ENCODE measurements around the gene PSMB9. TPM values are rescaled to one million over a fixed set of nuclear protein-coding genes. Genes with fewer than 3 reads are reported as not detected.
A peak's percentile ranks its signal among the peaks of the same experiment; 100 is the strongest.

The PSMB9 gene
- total and polyA plus RNA-seq, 9 of the 15 experiments (the other 6 are each of a cell fraction or from before 2014, with no cell fraction given), result 1.1 to 3.7 (median 2.4) TPM

- TF ChIP-seq ZNF830 (CRISPR knock-in tag; IDR thresholded peaks at IDR 0.05) (no peak), HDGF (IDR thresholded peaks at IDR 0.05) (no peak), RBM25 (IDR thresholded peaks at IDR 0.05; ENCODE audit: low read depth, low read length, severe bottlenecking) (no peak), MCM2 (IDR thresholded peaks at IDR 0.05; ENCODE audit: low read depth) (no peak), ZNF3 (CRISPR knock-in tag; IDR thresholded peaks at IDR 0.05) (no peak), BCL6 (CRISPR knock-in tag; IDR thresholded peaks at IDR 0.05) (no peak), ZNF124 (CRISPR knock-in tag; IDR thresholded peaks at IDR 0.05) (no peak), ID3 (CRISPR knock-in tag; IDR thresholded peaks at IDR 0.05) (no peak), ID3 (tag; IDR thresholded peaks at IDR 0.05) (0 out of 2 replicates have a peak, but pooled peaks have one; percentile 45), TAF7 (tag; IDR thresholded peaks at IDR 0.05) (peak; percentile 46; the same call in 1 of the 2 replicates), NUFIP1 (IDR thresholded peaks at IDR 0.05; ENCODE audit: partially characterized antibody) (no peak), ZBTB5 (IDR thresholded peaks at IDR 0.05) (no peak), ZNF143 (CRISPR knock-in tag; IDR thresholded peaks at IDR 0.05) (no peak), ZEB2 (IDR thresholded peaks at IDR 0.05) (no peak; the same call in 1 of the 2 replicates), BHLHE40 (IDR thresholded peaks at IDR 0.05; ENCODE audit: low read length) (peak; percentile 28; the same call in 1 of the 2 replicates), NR4A1 (CRISPR knock-in tag; IDR thresholded peaks at IDR 0.05) (no peak), NR4A1 (tag; IDR thresholded peaks at IDR 0.05) (no peak), L3MBTL2 (IDR thresholded peaks at IDR 0.05) (no peak; the same call in 1 of the 2 replicates), TCF3 (CRISPR knock-in tag; IDR thresholded peaks at IDR 0.05) (peak; percentile 9), TBP (optimal IDR thresholded peaks at IDR 0.05; ENCODE audit: low read depth, low read length) (peak; percentile 63), CREBBP (IDR thresholded peaks at IDR 0.05; ENCODE audit: low read depth, low read length) (no peak), CBFA2T2 (conservative IDR thresholded peaks at IDR 0.05) (no peak), HDAC6 (IDR thresholded peaks at IDR 0.05; ENCODE audit: low read depth, low read length) (no peak), ZNF217 (CRISPR knock-in tag; IDR thresholded peaks at IDR 0.05) (no peak), E2F1 (CRISPR knock-in tag; IDR thresholded peaks at IDR 0.05) (no peak; the same call in 1 of the 2 replicates), U2AF1 (optimal IDR thresholded peaks at IDR 0.05; ENCODE audit: low read depth, low read length) (no peak), BRF1 (IDR thresholded peaks at IDR 0.05; ENCODE audit: borderline replicate concordance, extremely low read depth, insufficient read length) (no peak), ZNF274 (IDR thresholded peaks at IDR 0.05; ENCODE audit: borderline replicate concordance, low read depth, low read length) (no peak)
Measured at GRCh38 chr6:32838114-32838958, 15.7 kb upstream of the PSMB9 start, which contains the start of gene TAP2 (continued).

Measured in K562 (cell line).